CD4-positive, alpha-beta T cell treated with Interleukin-10 for 1 hour (primary cell): ENCODE measurements around the gene DNMBP.
"Not testable (repeated sequence)": the region's sequence is repeated elsewhere in the genome, so short reads cannot be mapped to it uniquely, and the experiment has no call there.

Source experiments
- DNase-seq: peaks from one replicate; pipeline ENCODE4 v3.0.0-alpha.2; 2020

DNMBP gene

DNA sequence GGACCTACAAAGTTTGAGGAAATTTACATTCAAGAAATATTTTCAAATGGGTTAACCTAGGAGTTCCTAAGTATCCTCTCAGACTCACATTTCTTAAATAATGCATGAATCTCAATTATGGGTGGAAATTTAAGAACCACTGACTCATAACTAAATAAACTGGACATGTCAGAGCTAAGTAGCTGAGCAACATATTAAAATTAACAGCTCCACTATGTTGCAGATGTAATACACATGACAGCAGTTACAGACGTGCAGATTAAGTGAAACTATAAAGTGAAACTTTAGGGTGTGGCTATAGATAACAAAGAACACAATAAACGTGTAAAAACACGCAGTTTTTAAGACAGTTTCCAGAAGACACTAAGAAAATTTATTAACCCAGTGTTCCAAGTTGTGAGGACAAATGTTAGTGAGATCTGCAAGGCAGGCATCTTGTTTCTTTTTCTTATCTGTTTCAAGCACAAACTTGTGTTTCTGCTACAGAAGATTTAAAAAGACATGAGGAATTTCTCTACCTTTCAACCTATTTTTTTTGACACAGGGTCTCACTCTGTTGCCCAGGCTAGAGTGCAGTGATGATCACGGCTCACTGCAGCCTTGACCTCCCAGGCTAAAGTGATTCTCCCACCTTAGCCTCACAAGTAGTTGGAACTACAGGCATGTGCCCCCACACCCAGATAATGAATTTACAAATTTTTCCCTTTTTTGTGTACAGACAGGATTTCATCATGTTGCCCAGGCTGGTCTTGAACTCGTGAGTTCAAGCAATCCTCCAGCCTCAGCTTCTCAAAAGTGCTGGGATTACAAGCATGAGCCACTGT is 25.3 kb downstream of the DNMBP start:
- DNase-seq = no peak

DNA sequence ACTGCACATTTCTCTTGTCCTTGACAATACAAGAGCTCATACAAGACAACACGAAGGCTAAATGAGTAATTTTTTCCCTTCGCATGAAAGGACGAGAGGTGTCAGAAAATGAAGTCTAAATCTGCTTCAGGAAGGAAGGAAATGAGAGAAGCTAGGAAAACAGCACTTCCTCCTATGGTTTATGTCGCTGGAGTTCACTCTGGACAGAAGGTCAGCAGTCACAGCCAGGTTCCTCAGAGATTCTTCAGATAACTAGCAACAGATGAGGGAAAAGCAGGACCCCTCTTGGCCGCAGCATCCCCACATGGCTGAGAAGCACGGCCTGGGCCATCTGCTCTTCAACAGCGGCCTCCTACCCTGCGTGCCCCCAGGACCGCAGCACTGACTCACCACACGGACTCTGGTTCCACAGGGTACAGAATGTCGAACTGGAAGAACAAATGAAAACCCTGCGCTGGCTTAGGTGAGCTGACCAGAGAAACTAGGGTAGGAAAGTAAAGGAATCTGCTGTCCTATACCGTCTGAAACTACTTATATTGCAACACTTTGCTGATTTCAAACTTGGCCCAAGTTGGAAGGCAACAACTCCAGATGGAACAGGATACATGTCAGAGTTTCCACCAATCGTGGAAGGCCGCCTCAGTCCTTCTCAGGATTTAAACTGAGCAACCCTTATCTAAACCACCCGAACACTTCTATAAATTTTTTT is 26.3 kb downstream of the DNMBP start:
- DNase-seq = no peak

DNA sequence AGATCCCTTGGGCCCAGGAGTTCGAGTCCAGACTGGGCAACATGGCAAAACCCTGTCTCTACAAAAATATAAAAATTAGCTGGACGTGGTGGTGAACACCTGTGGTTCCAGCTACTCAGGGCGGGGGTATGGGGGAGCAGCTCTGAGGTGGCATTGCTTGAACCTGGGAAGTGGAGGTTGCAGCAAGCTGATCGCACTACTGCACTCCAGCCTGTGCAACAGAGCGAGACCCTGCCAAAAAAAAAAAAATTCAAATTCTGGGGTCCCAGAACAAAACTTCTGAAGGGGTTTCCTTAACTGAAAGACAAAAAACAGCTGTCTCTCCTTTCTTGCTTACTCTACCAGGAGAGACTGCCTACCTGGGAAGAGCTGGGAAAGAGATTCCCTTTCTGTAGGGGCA is 27.0 kb downstream of the DNMBP start:
- no peak for DNase-seq

DNA sequence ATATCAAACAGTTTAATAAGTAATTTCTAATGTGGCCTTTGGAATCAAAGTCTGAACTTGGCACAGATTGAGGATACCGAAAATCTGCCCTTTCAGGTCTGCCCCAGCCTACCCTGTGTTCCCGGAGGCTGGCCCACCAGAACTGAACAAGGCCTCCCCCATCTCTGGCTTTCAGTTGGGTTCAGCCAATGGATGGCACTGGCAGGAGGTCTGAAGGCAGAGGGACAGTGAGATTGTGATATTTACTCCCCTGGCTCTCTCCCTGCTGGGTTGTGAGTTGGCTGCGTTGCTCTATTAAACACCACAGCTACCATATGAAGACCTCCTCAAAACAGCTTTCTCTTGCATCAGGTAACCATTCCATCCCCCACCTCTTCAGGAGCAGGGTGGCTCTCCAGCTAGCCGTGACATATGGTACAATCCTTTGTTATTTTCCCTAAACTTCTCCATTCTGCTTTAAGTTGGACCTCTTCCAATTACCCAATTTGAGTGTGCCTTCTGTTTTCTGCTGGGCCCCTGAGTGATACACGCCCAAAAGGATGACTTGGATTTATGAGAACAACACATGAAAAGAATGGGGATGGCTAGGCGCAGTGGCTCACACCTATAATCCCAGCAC is 28.1 kb downstream of the DNMBP start:
- DNase-seq = no peak

DNA sequence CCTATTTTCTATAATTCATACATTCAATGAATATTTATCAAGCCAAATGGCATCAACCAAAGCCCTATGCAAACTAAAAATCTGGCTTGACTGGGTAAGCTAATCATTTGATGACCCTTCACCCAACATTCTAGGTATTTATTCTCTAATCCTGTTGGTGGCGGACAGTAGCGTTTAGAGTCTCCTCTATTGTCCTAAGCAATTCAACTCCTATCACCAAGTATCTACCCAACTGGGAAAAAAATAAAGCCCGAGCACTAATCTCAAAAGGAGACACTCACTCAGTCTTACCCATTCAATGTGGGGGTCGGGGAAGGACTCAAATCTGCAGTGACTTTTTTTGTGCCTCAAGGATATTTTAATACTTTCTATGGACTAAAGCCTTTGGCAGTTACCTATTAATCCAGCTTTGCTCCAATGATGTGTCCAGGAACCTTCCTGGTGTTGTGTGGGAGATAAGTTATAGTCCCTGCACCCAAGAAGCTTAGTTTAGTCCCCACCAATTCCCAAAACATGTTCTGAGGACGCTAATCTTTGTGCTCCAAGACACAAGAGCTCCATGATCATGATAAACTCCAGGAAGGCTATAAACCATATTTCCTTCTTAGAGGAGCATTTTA is 30.6 kb downstream of the DNMBP start:
- DNase-seq = no peak

DNA sequence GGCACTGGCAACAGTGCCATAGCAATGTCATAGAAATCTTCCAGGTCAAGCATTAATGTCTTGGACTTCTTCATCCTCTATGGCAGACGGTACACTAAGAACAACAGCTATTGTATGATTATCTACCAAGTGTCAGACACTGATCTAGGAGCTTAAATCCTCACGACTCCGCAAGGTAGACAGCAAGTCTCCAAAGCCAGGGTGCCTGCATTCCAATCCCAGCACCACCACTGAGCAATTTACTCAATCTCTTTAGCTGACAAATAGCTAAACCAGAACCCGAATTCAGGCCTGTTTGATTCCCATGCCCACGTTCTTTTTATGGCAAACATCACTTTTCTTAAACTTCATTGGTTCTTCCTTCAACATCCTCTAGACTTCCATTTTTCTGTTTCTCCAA is 31.8 kb downstream of the DNMBP start:
- DNase-seq = no peak

DNA sequence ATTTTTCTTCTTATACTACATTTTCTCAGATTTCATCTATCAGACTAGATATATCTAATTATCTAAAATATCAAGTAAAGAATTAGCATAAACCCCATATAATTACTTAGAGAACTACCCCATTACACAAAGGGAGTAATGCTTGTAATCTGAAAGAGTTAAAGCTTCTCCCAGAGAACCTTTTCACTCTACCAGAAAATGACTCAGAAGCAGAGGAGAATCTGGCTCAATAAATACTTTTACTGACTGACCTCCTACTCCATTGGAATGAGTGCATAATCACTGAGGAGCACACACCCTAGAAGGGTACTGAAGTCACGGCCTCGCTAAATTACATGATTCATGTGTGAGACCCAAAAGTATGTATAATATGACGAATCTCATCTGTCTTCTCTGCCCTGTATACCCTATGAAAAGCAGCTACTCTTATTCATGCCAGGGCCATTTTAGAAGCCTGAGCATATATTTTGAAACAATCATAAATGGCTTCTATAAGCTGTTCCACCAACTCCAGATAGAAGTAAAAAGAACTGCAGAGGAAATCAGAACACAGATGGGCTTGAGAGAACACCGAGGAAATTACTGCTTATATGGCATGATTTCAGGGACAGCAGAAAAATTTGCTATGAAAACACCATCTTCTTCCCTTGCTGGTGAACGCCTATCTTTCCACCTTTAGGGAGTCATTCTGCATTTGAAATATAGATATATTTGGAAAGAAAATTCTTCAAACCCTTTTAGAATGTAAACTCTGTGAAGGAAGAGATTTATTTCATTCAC is 32.7 kb downstream of the DNMBP start:
- no peak for DNase-seq

DNA sequence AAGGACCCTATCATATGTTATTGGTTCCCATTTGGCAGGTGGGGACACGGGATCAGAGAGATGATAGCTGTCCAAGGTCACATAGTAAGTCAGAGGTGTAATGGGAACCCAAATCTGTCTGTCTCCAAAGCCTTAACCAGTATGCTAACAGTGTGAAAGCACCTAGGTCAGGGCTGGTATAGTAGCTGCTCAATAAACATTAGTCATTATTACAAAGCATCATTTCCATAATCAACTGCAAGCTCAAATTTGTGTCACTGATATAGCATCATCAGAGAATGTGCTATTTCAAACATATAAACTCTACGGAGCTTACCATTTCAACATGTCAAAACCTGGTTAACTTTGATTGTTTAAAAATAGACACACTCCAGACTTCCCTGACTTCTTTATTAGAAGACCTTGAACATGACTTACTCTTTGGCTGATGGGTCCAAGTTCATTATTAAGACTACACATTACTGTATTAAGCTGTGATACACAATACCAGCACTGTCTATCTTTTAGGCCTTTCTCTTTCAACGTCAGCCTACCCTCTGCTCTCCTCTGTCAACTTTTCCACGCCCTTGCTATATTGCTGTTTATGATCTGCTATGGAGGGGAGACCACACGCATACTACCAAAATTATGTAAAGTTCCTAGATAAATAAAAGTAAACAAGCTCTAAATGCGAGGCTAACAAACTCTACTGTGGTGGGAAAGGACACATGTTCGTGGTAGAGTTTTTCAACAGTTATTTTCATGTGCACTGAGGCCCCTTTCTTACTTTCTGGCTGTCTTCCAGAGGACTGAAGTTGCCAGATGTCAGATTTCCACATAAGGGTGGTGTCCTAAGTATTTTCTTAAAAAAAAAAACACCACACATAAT is 33.6 kb downstream of the DNMBP start:
- DNase-seq = no peak

DNA sequence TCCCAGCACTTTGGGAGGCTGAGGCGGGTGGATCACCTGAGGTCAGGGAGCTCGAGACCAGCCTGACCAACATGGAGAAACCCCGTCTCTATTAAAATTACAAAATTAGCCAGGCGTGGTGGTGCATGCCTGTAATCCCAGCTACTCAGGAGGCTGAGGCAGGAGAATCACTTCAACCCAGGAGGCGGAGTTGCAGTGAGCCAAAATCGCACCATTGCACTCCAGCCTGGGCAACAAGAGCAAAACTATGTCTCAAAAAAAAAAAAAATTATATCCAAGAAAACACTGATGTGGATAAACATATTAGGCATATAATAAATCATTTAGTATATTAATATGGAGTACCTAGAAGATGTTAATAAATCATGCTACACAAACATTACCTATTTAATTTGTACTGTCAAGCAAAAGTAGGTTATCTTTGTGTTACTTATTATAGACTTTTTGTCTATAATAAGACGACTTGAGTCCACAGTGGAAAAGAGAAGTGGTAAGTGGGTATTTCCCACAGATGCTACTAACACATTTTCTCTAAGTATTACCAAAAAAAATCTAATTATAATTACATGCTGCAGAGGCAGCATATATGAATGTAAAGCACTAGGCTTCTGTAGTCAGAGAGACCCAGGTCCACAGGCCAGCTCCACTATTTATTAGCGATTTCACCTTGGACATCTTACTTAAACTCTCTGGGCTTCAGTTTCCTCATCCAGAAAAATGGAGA is 34.5 kb downstream of the DNMBP start:
- no peak for DNase-seq

DNA sequence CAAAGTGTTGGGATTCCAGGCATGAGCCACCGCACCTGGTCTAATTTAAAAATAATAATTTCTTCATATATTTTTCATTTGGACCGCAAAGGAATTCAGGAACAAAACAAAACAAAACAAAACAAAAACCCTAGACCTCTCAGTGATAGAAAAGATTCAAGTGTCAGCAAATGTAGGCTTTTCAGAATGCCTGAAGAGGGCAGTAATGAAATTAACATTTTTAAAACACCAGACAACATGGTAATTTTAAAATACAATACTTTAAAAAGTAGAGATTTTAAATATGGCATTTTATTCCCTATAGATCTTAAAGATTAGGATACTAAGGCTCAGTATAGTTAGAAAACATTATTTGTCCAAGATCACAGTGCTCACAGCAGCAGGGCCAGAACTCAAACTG is 36.6 kb downstream of the DNMBP start:
- no peak for DNase-seq

DNA sequence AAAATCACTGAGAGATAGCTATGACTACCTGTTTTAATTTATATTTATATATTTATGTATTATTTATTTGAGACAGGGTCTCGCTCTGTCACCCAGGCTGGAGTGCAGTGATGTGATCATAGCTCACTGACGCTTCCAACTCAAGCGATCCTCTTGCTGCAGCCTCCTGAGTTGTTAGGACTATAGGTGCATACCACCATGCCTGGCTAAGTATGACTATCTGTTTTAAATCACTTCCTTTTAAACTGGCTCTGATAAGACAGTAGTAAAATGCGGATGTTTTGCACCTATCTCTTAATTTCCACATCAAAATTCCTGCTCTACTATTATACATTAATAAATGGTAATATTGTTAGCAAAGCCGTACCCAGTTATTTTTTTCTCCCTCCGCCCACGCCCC is 41.8 kb downstream of the DNMBP start:
- no peak for DNase-seq

DNA sequence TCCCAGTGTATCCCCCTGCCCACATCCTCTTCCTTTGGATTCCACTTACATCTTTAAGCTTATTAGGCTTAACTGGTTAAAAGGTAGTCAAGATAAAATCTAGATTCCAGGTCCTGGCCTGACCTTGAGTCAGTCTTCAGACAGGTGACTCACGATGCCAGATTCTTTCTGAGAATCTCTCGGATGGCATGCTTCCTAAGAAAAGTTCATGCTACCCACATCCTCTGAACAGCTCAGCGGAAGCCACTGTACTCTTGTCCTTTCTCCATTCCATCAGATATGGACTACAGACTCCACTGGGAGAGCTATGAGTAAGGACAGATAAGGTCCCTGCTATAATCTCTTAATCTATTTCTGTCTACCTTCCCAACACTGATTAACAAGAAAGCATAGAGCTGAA is 43.4 kb downstream of the DNMBP start:
- DNase-seq = no peak

DNA sequence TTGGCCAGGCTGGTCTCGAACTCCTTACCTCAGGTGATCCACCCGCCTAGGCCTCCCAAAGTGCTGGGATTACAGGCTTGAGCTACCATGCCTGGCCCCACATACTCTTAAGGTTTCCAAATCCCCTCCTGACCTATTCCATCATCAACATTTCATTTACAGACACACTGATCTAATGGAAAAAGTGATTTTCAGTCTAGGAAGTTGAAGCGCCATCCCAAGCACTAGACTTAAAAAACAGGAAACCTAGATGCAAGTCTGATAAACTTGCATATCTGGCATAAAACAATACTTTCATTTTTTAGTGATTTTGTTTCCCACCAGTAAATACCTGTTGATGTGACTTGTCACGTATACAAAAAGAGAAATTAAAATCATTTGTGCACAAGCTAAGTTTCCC is 44.0 kb downstream of the DNMBP start:
- no peak for DNase-seq

DNA sequence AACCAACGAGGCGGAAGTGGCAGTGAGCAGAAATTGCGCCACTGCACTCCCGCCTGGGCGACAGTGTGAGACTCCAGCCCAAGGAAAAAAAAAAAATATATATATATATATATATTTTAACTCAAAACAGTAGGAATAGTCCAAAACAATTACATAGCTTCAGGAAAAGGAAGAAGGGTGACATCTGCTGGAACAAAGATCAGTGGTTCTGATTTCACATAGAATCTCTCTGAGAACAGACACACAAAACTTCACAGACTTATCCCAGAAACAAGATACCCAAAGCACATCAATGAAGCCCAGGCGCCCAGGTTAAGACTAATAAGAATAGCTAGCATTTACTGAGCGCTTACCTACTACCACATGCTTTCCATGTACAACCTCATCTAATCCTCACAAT is 45.0 kb downstream of the DNMBP start:
- DNase-seq = no peak

DNA sequence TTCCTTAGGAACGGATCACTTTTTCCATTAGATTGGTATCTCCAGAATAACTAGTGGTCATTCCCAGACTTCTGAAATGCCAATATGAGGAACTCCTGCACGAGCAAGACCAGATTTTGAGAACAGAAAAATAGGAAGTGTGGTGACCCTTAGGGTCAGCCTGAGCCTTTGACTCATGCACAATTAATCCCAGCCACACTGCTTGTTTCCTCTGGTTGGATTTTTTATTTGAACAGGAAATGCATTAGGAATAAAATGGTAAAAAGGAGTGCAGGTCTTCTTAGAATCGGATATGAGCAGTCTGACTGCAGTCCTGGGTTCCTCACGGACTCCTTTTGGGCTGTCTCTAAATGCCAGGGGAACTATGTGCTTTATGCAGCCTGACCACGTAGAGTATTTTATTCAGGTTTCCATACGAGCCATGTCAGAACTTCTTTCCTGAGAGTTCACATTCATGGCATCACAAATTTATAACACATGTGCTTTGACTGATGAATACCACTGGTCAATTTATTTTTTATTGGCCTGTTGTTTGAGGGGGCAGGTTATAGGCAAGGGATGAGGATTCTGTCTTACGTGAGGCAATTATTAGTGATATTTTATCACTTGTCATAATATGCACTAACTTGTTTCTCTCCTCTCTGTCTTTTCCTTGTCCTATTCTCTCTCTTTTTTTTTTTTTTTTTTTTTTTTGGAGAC is 46.1 kb downstream of the DNMBP start:
- not testable (repeated sequence) for DNase-seq

DNA sequence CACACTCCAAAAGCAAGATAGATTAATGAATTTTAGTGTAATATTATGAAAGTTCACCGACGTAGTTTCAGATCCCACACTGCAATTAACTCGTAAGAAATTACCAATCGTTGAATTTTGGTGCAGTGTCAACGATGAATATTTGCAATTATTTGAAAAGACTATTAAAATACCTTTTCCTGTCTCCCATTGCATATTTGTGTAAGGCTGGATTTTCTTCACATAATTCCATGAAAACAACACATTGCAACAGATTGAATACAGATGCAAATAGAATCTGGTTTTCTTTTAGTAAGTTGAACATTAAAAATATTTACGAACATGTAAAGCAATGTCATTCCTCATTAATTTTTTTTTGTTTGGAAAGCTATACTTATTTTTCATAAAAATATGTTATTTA is 50.9 kb downstream of the DNMBP start:
- no peak for DNase-seq

DNA sequence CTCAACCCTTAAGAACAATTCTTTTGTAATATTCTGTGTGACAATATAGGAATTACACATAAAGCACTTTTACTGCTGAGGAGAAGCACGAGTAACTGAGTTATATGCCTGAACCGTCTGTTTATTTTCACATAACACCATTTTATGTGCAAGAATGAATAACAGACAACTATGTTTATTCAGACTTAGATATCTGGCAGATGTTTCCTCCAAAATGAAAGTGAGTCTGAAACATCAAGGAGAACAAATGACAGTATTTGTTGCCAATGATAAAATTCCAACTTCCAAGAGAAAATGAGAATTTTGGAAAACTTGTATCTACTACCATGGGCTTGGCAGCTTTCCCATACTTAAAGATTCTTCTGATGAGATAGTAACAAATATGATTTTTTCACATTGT is 51.4 kb downstream of the DNMBP start:
- no peak for DNase-seq

DNA sequence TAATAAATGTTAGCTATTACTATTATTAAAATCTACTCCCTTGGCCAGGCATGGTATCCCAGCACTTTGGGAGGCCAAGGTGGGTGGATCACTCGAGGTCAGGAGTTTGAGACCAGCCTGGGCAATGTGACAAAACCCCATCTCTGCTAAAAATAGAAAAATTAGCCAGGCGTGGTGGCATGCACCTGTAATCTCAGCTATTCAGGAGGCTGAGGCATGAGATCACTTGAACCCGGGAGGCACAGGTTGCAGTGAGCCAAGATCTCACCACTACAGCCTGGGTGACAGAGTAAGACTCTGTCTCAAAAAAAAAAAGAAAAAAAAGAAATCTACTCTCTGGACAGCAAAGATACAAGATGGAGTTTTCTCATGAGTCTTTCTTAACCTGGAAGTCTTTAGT is 56.2 kb downstream of the DNMBP start:
- DNase-seq = not testable (repeated sequence)

DNA sequence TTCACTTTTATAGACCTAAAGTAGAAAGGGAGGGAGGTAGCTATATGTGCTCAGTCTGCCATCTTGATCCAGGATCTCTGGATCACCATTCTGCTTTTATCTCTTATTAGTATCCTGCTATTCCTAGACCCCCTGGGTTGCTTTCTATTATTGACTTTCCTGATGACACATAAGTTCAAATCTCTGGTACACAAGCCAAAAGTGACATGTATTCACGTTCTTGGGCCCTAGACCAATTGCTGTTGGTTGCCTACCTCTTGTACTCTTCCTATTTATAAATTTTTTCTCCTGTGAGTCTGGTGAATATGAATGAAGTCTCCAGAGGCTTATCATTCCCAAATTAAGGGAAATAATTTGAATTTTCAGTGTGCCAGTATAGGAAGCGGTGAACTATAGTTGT is 56.9 kb downstream of the DNMBP start:
- DNase-seq = no peak

DNA sequence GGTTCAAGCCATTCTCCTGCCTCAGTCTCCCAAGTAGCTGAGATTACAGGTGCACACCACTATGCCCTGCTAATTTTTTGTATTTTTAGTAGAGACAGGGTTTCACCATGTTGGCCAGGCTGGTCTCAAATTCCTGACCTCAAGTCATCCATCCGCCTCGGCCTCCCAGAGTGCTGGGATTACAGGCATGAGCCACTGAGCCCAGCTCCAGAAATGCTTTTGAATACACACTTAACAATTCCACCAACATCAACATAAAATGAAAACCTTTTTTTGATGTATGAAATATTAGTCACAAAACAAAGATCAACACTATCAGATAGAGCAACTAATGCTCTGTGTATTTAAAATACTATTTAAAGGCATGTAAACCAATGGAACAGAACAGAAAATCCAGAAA is 63.7 kb downstream of the DNMBP start:
- not testable (repeated sequence) for DNase-seq

DNA sequence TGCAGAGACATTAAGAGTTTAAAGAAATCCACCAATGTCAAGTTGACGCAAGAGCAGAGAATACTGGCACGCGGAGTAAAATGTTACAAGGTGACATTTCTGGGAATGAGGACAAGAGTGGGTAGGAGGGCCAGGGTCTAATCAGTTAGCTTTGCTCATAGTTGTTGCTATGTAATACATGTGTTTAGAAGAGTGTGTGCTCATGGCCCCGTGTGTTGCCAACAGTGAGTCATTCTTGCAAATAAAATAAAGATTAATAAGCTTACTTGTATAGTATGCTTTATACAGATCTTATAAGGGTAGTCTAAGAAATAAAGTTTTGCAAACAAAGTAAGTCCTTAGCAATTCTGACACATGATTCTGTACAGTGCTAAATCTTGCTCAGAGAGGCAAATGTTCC is 64.5 kb downstream of the DNMBP start:
- no peak for DNase-seq
